RWPE2 (cell line): ENCODE measurements around the gene ABCC1.

Experiments used
- ATAC-seq: fragments of 200-7000 bp; cut with Tn5 transposase; 3 replicates; pipeline ENCODE4 v1.9.1; 2021; ENCODE audit warnings: low read depth
- DNase-seq: peaks from one replicate; pipeline ENCODE4 v3.0.0-alpha.2; 2020; ENCODE audit warnings: low spot score
- H3K27ac ChIP-seq: fragments of 450-650 bp; 2 replicates; pipeline ENCODE4 v1.5.1; 2017; ENCODE audit warnings: mild to moderate bottlenecking; ENCODE audit not compliant: poor library complexity, severe bottlenecking
- H3K27me3 ChIP-seq: fragments of 250-450 bp; sonication (Bioruptor Pico); 2 replicates; pipeline ENCODE4 v1.5.1; 2021; ENCODE audit warnings: mild to moderate bottlenecking, moderate library complexity; ENCODE audit not compliant: insufficient read depth, poor library complexity, severe bottlenecking
- H3K36me3 ChIP-seq: fragments of 250-450 bp; sonication (Bioruptor Pico); 2 replicates; pipeline ENCODE4 v1.5.1; 2020; ENCODE audit warnings: low read depth, mild to moderate bottlenecking, moderate library complexity
- H3K4me1 ChIP-seq: fragments of 250-450 bp; sonication (Bioruptor Pico); 2 replicates; pipeline ENCODE4 v1.5.1; 2021; ENCODE audit warnings: mild to moderate bottlenecking, moderate library complexity; ENCODE audit not compliant: insufficient read depth, poor library complexity, severe bottlenecking
- H3K4me3 ChIP-seq: fragments of 250-450 bp; sonication (Bioruptor Pico); 2 replicates; pipeline ENCODE4 v1.5.1; 2021; ENCODE audit warnings: mild to moderate bottlenecking, moderate library complexity; ENCODE audit not compliant: severe bottlenecking
- H3K9me3 ChIP-seq: fragments of 250-450 bp; sonication (Bioruptor Pico); 2 replicates; pipeline ENCODE4 v1.5.1; 2021; ENCODE audit warnings: mild to moderate bottlenecking, moderate library complexity; ENCODE audit not compliant: severe bottlenecking
- CTCF ChIP-seq: fragments of 450-650 bp; IDR thresholded peaks from one replicate; pipeline ENCODE4 v1.5.1; 2017; ENCODE audit warnings: mild to moderate bottlenecking, moderate library complexity; ENCODE audit not compliant: poor library complexity, severe bottlenecking

The ABCC1 gene

GRCh38 chr16:16083421-16084156, 134.2 kb downstream of the ABCC1 start:
- no peak for TF ChIP-seq CTCF
- no peaks in the 10 kb centered on the region for H3K27me3 ChIP-seq
- H3K36me3 ChIP-seq = peaks cover 75% of the 10 kb centered on the region
- no peak overlapping the region for H3K27ac ChIP-seq
- H3K9me3 ChIP-seq = peaks cover 2% of the 10 kb centered on the region
- no peak overlapping the region for H3K4me3 ChIP-seq
- DNase-seq (no peak), ATAC-seq (no peak)
- no peaks in the 10 kb centered on the region for H3K4me1 ChIP-seq

- no peak for ATAC-seq
- DNase-seq = no peak
- no peaks in the 10 kb centered on the region for H3K4me1 ChIP-seq
- peaks cover 72% of the 10 kb centered on the region for H3K36me3 ChIP-seq
- no peak for TF ChIP-seq CTCF
- no peaks in the 10 kb centered on the region for H3K27me3 ChIP-seq
- H3K9me3 ChIP-seq = peaks cover 2% of the 10 kb centered on the region
- H3K4me3 ChIP-seq = no peak overlapping the region
- H3K27ac ChIP-seq = no peak overlapping the region
Observed at GRCh38 chr16:16084874-16085273, 135.5 kb downstream of the ABCC1 start.

GRCh38 chr16:16086653-16087446, 137.4 kb downstream of the ABCC1 start:
- no peak for TF ChIP-seq CTCF
- Histone ChIP-seq H3K27ac (no peak overlapping the region), H3K36me3 (peaks cover 58% of the 10 kb centered on the region), H3K4me1 (no peaks in the 10 kb centered on the region), H3K4me3 (no peak overlapping the region), H3K27me3 (no peaks in the 10 kb centered on the region), H3K9me3 (peaks cover 2% of the 10 kb centered on the region)
- DNase-seq (no peak), ATAC-seq (no peak)

GRCh38 chr16:16090238-16090637, 140.8 kb downstream of the ABCC1 start:
- no peak for ATAC-seq
- Histone ChIP-seq H3K9me3 (no peaks in the 10 kb centered on the region), H3K4me3 (no peak overlapping the region), H3K27ac (no peak overlapping the region), H3K36me3 (peaks cover 60% of the 10 kb centered on the region), H3K27me3 (no peaks in the 10 kb centered on the region), H3K4me1 (no peaks in the 10 kb centered on the region)
- no peak for TF ChIP-seq CTCF
- DNase-seq = no peak
